ENCODE results near the gene OXSR1.

OXSR1 gene

DNA sequence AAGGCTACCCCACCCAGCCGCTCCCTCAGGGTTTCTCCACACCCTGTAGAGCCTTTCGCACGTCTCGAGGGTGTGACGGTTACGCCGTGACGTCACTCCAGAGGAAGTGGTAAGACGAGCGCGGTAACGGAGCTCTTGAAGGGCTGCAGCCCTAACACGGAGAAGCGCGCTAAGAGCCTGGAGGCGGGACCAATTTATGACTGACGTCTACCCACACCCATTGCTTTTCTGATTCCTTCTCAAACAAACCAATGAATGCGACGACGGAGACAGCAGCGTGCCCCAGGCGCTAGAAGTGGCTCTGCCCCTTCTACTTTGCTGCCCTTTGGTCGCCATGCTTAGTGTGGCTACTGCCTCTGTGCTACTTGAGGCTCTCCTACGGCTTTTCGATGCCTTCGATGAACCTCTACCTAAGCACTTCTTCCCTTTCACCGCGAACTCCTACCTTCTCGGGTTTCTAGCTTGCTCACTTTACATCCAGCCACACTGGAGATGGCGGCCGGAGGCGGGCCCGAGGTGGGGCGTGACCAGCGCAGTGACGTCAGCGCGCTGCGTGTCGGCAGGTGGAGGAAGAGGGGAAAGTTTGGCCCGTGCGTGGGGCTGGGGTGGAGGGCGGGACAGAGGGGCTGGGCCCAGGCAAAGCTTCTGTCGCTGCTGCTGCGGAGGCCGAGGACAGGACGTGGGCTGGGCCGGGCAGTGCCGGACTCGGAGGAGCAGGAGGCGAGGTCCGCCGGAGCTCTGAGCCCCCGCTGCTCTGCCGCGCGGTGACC is at the start of gene OXSR1:
TSS of gene OXSR1 (plus strand) at position 586 of the 770 bp plus-strand sequence. CDS start 340 bp downstream, outside the sequence.
- peak; percentile 99 for DNase-seq (ENCODE audit: low read depth)

DNA sequence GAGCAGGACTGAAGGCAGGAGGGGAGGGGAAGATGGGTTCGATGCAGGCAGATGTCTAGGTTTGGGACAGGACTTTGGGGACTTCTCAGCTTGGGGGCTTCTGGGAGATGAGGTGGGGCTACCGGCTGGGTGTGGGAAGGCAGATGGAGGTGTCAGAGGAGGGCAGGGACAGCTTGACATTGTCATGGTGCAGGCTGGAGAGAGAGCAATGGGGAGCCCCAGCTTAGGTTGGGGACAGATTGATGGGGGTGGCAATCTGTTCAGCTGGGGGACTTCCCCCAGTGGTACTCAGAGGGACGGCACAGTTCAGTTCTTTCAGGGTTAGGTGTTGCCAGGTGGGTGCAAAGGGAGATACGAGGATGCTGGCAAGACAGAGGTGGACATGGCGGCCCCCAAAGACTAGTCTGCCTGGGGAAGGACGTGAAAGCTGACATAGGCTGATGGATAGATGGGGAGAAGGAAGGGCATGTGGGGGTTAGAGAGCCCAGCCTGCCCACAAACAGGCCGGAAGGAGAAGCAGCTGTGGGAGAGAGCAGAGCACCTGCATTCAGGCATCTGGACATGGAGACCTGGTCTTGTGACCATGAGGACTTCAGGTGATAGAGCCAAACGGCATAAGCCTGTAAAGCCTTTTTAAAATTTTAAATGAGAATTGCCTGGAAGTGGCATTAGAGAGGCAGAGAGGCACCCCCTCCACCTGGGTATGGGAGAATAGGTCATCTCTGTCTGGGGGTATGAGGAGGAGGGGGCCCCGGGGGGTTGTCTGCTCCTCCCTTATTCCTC is 49.5 kb upstream of the OXSR1 start:
- DNase-seq (ENCODE audit: low read depth), result no peak

DNA sequence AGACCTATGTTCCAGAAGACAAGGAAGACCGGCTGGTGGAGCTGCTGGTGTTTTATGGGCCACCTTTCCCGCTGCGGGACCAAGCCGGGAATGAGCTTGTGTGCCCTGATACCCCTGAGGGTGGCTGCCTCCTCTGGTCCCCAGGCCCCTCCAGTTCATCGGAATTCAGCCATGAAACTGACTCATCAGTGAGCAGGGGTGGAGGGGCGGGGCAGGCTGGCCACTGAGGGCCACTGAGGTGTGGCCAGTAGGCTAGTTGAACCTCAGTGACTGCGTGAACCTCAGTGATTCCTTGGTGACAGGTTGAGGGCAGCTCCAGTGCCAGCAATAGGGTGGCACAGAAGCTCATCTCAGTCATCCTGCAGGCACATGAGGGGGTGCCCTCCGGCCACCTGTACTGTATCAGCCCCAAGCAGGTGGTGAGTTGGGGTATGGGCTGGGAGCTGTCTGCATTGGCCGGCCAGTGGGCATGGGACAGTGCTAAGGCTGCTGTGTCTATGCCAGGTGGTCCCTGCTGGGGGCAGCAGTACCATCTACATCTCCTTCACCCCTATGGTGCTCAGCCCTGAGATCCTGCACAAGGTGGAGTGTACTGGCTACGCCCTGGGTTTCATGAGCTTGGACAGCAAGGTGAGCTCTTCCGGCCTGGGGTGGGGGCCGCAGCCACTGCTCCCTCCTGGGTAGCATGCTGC is 48.7 kb upstream of the OXSR1 start:
- no peak for DNase-seq (ENCODE audit: low read depth)

DNA sequence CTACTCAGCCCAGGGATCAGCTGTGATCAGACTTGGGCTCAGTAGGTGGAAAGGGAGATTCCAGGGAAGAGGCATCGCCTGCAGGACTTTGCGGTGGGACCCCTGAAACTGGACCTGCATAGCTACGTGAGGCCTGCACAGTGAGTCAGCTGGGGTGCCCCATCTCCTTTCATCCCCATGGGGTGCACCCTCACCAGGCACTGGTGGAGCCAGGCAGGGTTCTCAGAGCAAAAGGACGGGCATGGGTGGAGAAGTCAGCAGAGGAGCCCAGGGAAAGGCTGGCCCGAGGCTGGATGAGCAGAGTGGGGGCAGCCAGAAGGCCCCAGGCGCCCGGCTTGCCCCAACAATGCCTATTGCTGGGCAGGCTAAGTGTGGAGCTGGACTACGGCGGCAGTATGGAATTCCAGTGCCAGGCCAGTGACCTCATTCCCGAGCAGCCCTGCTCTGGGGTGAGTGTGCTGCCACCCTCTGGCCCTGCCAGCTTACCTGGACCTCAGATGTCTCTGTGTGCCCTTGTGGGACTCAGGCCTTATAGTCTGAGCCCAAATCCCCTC is 48.1 kb upstream of the OXSR1 start:
- no peak for DNase-seq (ENCODE audit: low read depth)

DNA sequence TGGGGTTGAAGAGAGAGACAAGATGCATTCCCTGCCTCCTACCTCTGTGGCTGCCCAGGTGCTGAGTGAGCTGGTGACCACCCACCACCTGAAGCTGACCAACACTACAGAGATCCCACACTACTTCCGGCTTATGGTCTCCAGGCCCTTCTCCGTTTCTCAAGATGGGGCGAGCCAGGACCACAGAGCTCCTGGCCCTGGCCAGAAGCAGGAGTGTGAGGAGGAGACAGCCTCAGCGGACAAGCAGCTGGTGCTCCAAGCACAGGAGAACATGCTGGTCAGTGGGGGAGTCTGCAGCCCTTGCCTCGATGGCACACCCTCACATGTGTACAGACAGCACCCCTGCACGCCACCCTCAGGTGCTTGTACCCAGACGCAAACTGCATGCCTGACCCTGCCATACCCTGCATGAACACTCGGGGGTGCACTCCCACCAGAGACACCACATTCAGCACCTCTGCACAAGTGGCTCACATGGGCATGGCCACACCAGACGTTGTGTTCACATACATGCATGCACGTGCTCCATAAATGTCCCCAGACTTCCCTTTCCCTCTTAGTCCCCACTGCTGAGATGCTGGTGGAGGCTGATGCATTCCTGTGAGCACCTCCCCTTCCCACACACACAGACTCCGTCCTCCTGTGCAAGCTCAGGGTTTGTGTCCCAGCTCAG is 47.5 kb upstream of the OXSR1 start:
- DNase-seq (ENCODE audit: low read depth), result no peak

DNA sequence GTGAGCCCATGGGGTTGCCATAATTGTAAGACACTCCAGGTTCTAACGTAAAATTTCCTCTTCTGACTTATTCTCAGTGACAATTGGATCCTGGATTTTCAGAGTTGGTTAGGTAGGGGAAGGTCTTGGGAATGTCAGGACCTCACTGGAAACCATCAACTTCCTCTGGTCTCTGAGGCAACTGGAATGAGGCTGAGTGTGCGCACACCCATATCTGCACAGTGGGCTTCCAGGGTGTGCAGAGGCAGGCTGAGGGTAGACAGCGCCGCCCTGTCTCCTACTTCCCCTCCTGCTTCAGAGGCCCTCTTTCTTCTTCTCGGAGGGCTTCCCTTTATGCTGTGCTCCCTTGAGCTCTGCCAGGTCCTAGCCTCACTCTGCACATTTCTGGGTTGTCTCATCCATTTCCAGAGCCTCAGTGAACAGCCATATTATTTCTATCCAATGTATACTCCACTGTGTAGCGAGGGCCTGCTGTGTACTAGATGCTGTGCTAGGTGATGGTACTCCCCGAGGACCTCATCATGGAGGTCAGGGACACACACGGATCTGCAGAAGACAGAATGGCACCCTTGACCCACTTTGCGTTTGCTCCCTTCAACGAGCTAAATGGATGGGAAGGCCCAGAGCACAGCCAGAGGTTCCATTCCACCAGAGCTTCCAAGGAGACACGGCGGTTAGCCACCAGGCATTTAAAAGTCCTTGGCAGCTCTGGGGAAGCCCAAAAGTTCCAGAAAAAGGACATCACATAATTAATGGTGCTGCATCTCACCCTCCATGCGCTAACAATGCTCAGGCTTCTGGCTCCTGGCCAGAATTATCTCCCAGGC is 46.7 kb upstream of the OXSR1 start:
- no peak for DNase-seq (ENCODE audit: low read depth)

DNA sequence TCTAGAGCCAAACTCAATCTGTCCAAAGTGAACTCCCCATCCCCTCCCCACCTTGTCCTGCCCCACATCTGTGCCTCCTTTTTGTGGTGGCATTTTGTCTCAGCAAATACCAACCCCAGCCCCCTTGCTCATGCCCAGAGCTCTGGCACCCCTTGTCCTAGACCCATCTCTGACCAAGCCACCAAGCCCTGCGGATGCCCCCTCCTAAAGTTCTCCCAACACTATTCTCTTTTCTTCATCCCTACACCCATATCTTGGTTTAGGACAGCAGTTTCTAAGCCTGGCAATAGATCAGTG is 46.1 kb upstream of the OXSR1 start:
- DNase-seq (ENCODE audit: low read depth), result no peak

DNA sequence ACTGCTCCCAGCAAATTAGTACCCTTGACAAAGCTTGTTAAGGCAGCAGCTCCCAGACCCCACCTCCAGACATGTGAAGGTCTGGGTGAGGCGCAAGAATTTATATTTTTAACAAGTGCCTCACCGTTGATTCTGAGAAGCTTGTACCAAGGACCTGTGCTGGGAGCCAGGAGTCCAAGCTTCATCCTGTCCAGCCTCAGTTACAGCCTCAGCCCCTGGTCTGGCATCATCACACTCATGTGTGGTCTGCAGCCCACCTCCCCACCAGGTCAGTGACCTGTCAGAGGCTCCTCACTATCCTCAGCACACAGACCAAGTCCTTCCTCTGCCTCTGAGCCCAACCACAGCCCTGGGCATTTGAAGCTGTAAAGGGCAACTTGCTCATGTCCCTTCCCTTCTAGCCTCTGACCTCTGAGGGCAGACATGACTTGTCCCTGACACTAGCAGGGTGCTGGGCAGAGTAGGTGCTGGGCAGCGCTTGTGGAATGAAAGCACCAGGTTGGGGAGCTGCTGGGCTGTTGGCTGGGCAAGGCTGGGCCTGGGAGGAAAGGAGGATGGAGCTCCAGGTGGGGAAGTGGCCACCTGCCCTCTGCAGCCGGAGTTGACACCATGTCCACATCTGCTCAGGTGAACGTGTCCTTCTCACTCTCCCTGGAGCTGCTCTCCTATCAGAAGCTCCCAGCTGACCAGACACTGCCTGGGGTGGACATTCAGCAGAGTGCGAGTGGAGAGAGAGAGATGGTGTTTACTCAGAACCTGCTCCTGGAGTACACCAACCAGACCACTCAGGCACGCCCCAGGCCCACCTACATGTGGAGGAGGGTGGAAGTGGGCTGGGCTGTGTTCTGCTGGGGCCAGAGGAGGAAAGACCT is 45.3 kb upstream of the OXSR1 start:
- no peak for DNase-seq (ENCODE audit: low read depth)

DNA sequence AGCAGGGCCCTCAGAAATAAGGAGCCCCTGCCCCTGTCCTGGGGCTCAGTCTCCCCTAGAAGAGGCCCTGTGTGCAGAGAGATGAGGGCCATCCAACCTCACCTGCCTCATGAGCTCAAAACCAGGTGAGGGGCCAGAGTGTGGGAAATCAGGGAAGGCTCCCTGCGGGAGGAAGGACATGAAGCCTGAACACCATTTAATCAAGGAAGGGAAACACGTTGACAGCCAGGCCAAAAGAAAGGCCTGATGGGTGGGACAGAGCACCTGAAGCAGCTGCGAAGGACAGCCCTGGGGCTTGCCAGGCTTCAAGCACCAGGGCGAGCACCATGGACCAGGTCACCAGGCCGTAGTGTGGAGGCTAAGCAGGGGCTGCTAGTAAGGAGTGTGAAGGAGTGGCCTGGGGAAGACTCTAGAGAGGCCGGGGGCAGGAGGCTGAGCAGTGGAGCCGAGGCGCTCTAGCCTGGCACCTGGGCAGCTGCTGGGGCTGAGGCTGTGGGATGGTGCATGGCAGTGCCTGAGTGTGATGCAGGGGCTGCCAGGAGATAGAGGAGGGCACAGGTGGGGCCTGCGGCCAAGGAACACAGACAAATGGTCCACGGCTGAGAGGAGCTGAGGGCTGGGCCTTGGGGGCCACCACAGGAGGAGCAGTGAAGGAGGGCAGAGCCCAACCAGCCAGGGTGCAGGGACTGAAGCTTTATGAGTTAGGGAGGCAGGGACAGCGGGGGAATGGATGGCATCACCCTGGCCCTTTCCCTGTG is 44.5 kb upstream of the OXSR1 start:
- DNase-seq (ENCODE audit: low read depth), result no peak

DNA sequence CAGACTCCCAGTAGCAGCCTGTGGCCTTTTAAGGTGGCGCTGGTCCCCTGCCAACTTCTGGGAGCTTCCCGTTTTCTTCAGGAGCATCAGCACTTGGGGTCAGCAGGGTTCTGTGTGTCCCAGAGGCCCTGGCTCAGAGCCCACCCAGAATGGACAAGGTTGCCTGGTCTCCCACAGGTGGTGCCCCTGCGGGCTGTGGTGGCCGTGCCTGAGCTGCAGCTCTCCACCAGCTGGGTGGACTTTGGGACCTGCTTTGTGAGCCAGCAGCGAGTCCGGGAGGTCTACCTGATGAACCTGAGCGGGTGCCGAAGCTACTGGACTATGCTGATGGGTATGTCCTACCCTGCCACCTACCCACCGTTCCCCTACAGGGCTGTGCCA is 43.9 kb upstream of the OXSR1 start:
- DNase-seq (ENCODE audit: low read depth), result no peak

DNA sequence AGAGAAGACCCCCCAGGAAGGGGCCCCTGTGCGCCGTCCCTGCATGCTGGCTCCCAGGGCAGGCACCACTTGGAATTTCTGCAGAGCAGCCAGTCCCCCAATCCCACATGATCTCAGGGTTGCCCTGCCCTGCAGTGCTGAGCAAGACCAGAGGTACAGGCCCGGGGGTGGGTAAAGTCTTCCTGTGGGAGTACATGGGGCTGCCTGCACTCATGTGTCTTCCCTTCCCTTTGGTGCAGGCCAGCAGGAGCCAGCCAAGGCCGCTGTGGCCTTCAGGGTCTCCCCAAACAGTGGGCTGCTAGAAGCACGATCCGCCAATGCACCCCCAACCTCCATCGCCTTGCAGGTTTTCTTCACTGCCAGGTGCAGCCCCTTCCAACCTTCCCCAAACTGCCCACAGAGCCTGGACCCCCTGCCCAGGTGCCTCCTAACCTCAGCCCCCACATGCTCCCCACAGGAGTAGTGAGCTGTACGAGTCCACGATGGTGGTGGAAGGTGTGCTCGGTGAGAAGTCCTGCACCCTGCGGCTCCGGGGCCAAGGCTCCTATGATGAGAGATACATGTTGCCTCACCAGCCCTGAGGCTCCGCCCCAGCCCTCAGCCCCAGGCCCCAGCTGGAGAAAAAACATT is 43.4 kb upstream of the OXSR1 start:
- no peak for DNase-seq (ENCODE audit: low read depth)

DNA sequence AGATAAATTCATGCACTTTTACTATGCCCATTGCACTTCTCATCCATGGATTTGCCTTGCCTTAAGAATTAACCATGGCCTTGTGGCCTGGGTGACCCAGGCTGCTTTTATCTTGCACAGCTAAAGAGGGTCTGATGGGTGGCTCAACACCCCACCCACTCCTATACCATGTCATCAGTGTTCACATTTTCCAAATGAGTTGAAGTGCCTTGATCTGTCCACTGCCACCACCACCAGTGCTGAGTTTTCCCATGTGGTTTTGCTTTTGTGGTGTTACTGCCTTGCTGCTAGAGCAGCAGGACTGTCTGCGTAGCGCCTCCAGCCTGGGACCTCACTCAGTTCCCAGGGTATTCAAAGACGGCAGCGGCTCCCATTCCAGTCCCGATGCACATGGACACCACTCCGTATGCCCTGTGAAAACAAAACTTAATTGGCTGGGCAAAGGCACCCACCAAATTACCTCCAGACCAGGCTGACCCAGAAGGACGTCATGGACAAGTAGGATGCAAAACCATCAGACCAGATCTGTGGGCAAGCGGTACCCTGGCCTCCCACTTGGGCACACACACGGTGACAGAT is 42.5 kb upstream of the OXSR1 start:
- DNase-seq (ENCODE audit: low read depth), result no peak

DNA sequence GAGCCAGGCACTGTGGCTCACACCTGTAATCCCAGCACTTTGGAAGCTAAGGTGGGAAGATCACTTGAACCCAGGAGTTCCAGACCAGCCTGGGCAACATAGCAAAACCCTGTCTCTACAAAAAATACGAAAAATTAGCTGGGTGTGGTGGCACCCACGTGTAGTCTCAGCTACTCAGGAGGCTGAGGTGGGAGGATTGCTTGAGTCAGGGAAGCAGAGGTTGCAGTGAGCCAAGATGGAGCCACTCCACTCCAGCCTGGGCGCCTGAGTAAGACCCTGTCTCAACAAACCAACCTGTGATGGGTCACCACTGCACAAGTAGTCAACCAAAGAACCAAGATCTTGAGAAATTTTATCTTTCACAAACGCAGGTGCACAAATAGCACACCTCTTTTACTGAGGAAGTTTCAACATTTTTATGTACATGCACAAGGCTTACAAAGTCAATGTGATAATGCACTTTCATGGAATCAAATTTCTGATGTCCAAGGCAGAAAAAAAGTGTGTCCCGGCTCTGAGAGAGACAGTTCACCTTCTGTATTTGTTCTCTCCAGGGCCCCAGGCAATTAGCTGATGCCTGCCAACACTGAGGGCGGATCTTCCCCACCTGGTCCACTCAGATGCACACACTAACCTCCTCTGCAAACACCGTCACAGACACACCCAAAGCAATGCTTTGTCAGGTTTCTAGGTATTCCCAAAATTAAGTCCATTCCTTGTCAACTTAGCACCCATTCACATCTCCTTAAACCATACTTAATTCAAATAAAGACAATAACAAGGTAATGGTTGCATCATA is 40.8 kb upstream of the OXSR1 start:
- DNase-seq (ENCODE audit: low read depth), result no peak

DNA sequence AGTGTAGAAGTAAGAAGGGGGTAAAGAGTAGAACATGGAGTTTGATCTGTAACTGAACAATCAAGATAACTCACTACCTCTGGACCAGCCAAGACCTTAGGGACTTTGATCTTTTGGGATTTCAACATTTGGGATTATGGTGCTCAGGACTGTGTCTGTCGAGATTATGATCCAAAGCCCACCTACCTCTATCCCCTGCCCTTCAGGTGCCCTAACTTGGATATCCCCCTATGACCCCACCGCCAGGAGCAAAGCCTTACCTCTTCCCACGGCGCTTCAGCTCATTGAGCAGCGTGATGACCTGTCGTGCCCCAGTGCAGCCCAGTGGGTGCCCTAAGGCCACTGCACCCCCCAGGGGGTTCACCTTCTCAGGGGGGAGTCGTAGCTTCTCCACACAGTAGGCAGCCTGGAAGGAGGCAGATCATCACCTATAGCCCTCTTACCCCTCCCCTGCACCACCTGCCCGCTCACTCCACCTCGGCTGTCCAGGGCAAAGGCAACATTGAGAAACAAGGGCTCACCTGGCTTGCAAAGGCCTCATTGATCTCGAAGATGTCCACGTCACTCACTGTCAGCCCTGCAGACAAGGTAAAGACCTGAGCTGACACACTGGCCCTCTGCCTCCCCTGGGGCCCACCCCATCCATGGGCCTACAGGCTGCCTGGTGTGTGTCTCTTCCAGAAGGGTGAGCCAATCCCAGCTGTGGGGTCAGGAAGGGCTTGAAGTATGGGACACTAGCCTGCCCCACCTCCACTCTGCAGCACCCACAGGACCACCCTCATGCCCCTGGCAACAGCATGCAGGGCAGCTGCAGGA is 39.8 kb upstream of the OXSR1 start:
- DNase-seq (ENCODE audit: low read depth), result no peak

DNA sequence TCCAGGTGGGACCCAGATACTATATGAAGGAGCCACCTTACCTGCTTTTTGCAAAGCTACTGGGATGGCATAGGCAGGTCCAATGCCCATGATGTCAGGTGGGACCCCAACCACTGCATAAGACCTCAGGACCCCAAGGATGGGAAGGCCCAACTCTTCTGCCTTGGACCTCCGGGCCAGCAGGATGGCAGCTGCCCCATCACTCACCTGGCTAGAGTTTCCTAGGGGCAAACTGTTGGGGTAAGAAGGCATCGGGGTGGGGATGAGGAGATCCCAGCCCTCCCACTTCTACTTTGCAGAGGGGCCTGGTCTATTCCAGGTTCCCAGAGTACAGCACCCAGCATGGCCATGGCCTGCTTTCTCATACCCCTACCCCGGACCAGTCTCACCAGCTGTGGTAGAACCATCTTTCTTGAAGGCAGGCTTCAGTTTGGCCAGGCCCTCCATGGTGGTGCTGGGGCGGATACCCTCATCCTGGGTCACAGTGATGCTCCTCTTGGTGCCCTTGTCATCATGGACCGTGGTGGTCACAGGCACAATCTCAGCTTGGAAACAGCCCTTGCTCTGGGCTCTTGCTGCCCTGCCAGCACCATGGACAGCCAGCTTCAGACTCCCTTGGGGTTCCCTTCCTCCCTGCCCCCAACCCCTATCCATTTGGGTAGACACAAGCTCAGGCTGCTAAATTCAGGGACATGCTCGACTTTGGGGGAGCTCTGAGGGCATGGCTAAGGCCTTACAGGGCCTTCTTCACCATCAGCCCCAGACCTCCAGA is 39.0 kb upstream of the OXSR1 start:
- DNase-seq (ENCODE audit: low read depth), result no peak

DNA sequence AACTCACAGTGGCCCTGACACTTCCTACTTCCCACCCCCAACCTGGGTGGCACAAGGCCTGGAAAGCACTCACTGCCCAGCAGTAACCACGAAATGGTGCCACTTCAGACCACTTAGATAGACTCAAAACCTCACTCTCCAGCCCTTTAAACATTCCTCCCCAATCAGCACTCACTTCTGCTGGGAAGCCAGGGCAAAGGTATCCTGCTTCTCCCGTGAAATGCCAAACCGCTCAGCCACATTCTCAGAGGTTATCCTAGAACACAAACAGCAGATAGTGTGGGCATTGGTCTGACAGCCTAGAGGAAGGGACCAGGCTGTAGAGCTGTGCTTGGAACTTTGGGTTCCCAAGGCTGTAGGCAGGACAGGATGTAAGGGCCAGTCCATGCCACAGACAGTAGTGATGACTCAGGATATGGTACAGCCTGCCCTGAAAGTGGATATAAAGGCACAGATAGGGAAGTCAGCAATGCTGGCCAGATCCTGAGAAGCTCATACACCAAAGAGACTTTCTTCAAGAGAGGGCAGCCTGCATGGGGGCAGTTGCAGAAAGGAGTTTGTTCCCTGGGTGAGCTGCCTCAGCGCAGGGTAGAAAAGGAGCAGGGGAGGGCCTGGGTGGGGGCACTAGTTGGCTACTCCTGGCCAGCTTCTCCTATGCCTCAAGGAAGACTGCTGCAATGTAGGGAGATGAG is 37.6 kb upstream of the OXSR1 start:
- no peak for DNase-seq (ENCODE audit: low read depth)
